ENCODE data around the gene UBA3. TPM values are rescaled to one million over a fixed set of nuclear protein-coding genes. Genes with fewer than 3 reads are reported as not detected.

The UBA3 gene
- total RNA-seq, 2 donors from 2014 or later = 36.1 to 69.4 TPM

DNA sequence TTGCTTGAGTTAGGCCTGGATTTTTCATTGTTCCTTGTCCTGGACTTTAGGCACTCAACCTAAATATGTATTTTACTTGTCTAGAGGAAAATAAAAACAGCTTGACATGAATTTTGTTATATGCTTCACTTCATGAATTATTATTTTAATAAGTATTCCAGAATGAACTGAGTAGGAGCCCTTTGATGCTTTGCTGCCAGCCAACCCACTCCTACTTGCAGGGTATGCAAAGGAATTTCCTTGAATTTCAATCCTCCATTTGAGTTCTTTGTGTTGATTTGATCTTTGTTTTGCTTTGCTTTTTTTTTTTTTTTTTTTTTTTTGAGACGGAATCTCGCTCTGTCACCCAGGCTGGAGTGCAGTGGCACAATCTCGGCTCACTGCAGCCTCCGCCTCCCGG is 16.1 kb upstream of the UBA3 start:
- peak overlapping the region; percentile 71 to 72 for H3K27ac ChIP-seq
- peak overlapping the region; percentile 1 for H3K4me3 ChIP-seq
- no peaks in the 10 kb centered on the region for H3K27me3 ChIP-seq (replicated peaks; ENCODE audit: insufficient read depth)
- ATAC-seq (ENCODE audit: insufficient number of reproducible peaks, low FRiP score, low read depth) (no peak), DNase-seq (ENCODE audit: low spot score) (no peak)
- H3K9me3 ChIP-seq = no peaks in the 10 kb centered on the region
- peaks cover 71 to 86% of the 10 kb centered on the region in 2 donors for H3K4me1 ChIP-seq (ENCODE audit: control insufficient read depth in 1 of 2, low read depth in 2 of 2)
- no peaks in the 10 kb centered on the region for H3K36me3 ChIP-seq
- TF ChIP-seq, protein P1, sequence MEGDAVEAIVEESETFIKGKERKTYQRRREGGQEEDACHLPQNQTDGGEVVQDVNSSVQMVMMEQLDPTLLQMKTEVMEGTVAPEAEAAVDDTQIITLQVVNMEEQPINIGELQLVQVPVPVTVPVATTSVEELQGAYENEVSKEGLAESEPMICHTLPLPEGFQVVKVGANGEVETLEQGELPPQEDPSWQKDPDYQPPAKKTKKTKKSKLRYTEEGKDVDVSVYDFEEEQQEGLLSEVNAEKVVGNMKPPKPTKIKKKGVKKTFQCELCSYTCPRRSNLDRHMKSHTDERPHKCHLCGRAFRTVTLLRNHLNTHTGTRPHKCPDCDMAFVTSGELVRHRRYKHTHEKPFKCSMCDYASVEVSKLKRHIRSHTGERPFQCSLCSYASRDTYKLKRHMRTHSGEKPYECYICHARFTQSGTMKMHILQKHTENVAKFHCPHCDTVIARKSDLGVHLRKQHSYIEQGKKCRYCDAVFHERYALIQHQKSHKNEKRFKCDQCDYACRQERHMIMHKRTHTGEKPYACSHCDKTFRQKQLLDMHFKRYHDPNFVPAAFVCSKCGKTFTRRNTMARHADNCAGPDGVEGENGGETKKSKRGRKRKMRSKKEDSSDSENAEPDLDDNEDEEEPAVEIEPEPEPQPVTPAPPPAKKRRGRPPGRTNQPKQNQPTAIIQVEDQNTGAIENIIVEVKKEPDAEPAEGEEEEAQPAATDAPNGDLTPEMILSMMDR (IDR thresholded peaks at IDR 0.05) = no peak

DNA sequence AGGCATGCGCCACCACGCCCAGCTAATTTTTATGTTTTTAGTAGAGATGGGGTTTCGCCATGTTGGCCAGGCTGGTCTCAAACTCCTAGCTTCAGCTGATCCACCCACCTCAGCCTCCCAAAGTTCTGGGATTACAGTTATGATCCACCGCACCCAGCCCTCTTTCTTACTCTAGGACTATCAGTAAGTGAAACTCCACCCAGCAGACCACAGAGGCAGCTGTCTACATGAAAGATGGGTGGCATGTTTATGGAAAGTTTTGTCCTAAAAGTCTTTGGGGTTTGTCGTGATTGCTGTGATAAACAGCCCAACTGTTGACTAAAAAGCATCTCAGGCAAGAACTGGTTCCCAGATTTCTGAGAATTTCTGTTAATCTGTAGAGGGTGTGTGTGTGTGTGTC is 15.5 kb upstream of the UBA3 start:
- DNase-seq (ENCODE audit: low spot score) = no peak
- Histone ChIP-seq H3K4me3 (peak overlapping the region; percentile 1), H3K36me3 (no peaks in the 10 kb centered on the region), H3K9me3 (no peaks in the 10 kb centered on the region), H3K27ac (peak overlapping the region; percentile 71 to 72), H3K4me1 (ENCODE audit: control insufficient read depth in 1 of 2, low read depth in 2 of 2) (peaks cover 78 to 86% of the 10 kb centered on the region in 2 donors), H3K27me3 (replicated peaks; ENCODE audit: insufficient read depth) (no peaks in the 10 kb centered on the region)
- ATAC-seq (ENCODE audit: insufficient number of reproducible peaks, low FRiP score, low read depth) = no peak
- TF ChIP-seq, protein P1 (IDR thresholded peaks at IDR 0.05) = no peak

DNA sequence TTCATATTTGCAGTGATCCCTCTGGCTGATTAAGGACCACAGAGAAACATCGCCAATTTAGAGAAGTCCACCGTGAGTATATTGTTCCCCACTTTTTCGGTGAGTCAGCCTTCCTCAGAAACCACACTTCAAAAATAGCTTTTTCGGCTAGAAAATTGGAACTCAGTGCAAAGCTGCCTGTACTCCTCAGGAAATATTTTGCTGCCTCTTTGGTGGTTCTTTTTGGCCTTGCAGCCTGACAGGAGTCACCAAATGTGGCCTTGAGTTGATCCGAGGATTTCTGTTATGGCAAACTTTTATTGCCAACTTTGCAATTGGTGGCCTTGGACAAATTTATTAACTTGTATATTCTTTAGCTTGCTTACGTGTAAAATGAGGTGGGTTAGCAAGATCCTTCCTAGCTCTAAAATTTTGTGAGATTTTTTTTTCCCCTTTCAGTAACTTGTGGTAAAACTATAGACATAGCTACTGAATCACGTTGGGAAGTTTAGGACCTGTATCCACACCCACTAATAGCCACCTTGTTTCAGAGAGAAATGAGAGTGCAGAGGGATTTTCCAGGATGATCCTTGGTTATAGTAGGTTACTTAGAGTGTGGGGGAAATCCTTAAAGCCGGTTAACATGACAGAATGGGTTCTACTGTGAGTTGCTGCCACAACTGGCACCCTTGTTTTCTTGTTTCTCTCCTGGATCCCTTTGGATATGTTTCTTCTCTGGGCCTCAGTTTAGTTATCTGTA is 14.5 kb upstream of the UBA3 start:
- peak overlapping the region; percentile 18 for H3K4me3 ChIP-seq
- H3K9me3 ChIP-seq = no peaks in the 10 kb centered on the region
- H3K27me3 ChIP-seq (replicated peaks; ENCODE audit: insufficient read depth) = no peaks in the 10 kb centered on the region
- ATAC-seq (ENCODE audit: insufficient number of reproducible peaks, low FRiP score, low read depth) (no peak), DNase-seq (ENCODE audit: low spot score) (no peak)
- H3K4me1 ChIP-seq (ENCODE audit: control insufficient read depth in 1 of 2, low read depth in 2 of 2) = peaks cover 87 to 91% of the 10 kb centered on the region in 2 donors
- TF ChIP-seq, protein P1 (IDR thresholded peaks at IDR 0.05) = no peak
- H3K36me3 ChIP-seq = no peaks in the 10 kb centered on the region
- peak overlapping the region; percentile 72 to 83 for H3K27ac ChIP-seq

DNA sequence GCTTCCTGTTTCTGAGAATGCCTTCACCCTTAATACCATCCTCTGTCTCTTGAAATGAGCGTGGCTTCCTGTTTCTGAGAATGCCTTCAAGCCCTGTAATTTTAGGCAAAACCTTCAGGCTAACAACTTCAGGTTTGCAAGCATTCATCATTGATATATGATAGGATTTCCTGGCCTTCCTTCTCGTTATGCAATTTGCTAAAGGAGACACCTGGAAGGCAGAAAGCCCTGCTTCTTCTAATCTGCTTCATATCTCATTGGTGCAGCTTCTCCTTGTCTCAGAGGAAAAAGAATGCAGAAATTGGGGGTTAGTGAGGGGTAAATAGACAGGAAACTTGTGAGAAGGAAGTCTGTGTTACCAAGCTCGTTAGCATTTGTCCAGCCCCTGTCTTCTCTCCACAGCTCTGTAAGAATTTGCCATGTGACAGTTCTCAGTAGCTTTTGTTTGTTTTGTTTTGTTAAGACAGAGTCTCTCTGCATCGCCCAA is 11.9 kb upstream of the UBA3 start:
- TF ChIP-seq, protein P1 (IDR thresholded peaks at IDR 0.05) = no peak
- peak overlapping the region; percentile 52 to 83 for H3K27ac ChIP-seq
- peaks cover 99 to 100% of the 10 kb centered on the region in 2 donors for H3K4me1 ChIP-seq (ENCODE audit: control insufficient read depth in 1 of 2, low read depth in 2 of 2)
- H3K9me3 ChIP-seq = no peaks in the 10 kb centered on the region
- peak overlapping the region; percentile 43 for H3K4me3 ChIP-seq
- H3K27me3 ChIP-seq (replicated peaks; ENCODE audit: insufficient read depth) = no peaks in the 10 kb centered on the region
- H3K36me3 ChIP-seq = no peaks in the 10 kb centered on the region
- DNase-seq (ENCODE audit: low spot score) = no peak
- no peak for ATAC-seq (ENCODE audit: insufficient number of reproducible peaks, low FRiP score, low read depth)

DNA sequence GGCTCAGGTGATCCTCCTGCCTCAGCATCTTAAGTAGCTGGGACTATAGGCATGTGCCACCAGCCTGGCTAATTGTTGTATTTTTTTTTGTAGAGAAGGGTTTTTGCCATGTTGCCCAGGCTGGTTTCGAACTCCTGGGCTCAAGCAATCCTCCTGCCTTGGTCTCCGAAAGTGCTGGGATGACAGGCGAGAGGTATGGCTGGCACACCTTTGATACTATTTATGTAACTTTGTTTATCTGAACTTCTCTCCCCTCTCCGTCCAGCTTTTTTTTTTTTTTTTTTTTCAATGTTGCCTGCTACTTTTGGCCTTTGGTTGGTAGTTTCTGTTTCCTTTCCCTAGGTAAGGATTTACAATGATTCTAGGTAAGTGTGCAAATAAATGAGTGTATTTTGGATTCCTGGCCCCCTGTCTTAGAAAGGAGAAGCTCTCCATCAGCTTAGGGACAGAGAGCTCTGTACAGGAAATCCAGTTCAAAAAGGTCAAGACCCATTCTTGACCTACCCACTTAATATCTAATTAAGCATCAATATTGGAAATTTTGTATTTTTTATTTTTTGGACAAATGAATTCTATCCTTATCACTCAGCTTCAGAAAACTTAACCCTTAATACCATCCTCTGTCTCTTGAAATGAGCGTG is 11.3 kb upstream of the UBA3 start:
- DNase-seq (ENCODE audit: low spot score) (no peak), ATAC-seq (ENCODE audit: insufficient number of reproducible peaks, low FRiP score, low read depth) (no peak)
- no peaks in the 10 kb centered on the region for H3K36me3 ChIP-seq
- H3K27me3 ChIP-seq (replicated peaks; ENCODE audit: insufficient read depth) = no peaks in the 10 kb centered on the region
- H3K27ac ChIP-seq = peak overlapping the region; percentile 52 to 83
- H3K4me3 ChIP-seq = peak overlapping the region; percentile 43
- no peaks in the 10 kb centered on the region for H3K9me3 ChIP-seq
- TF ChIP-seq, protein P1 (IDR thresholded peaks at IDR 0.05) = no peak
- peaks cover 96 to 98% of the 10 kb centered on the region in 2 donors for H3K4me1 ChIP-seq (ENCODE audit: control insufficient read depth in 1 of 2, low read depth in 2 of 2)
